OCI-LY3 (cell line): ENCODE results near the gene ALDH1B1.

Experiments
- H2AFZ ChIP-seq: fragments of 200-600, 300-600 bp; shearing (Covaris generic); 2 replicates; pipeline ENCODE4 v1.6.0; 2014; ENCODE audit warnings: antibody characterized with exemption, low read depth, low read length
- H3K27ac ChIP-seq: fragments of 200-600, 300-600 bp; sonication (generic); 2 replicates; pipeline ENCODE4 v1.5.1; 2014; ENCODE audit warnings: mild to moderate bottlenecking, low read length, moderate library complexity, mixed read lengths
- H3K27me3 ChIP-seq: fragments of 200-600, 300-600 bp; sonication (generic); 2 replicates; pipeline ENCODE4 v1.6.1; 2014; ENCODE audit warnings: low read depth, low read length, mixed read lengths
- H3K36me3 ChIP-seq: fragments of 200-600, 300-600 bp; sonication (generic); replicated peaks from 2 replicates; pipeline ENCODE3; 2014; ENCODE audit warnings: low read depth, low read length, mixed read lengths
- H3K4me1 ChIP-seq: fragments of 300-600, 200-600 bp; sonication (generic); 2 replicates; pipeline ENCODE4 v1.6.1; 2014; ENCODE audit warnings: low read length, mixed read lengths
- H3K4me2 ChIP-seq: fragments of 200-600, 300-600 bp; sonication (generic); 2 replicates; pipeline ENCODE4 v1.6.1; 2014; ENCODE audit warnings: low read length, mixed read lengths
- H3K4me3 ChIP-seq: fragments of 300-600, 200-600 bp; sonication (generic); 2 replicates; pipeline ENCODE4 v1.5.1; 2014; ENCODE audit warnings: antibody characterized with exemption, mild to moderate bottlenecking, low read length, moderate library complexity
- H3K79me2 ChIP-seq: fragments of 300-600, 200-600 bp; shearing (Covaris generic); 2 replicates; pipeline ENCODE4 v1.6.1; 2014; ENCODE audit warnings: mild to moderate bottlenecking, low read length, mixed read lengths
- H3K9ac ChIP-seq: fragments of 300-600, 200-600 bp; shearing (Covaris generic); 2 replicates; pipeline ENCODE4 v1.6.0; 2014; ENCODE audit warnings: mild to moderate bottlenecking, low read length, moderate library complexity
- H3K9me3 ChIP-seq: fragments of 200-600, 300-600 bp; shearing (Covaris generic); 2 replicates; pipeline ENCODE4 v1.6.1; 2014; ENCODE audit warnings: low read length, mixed read lengths; ENCODE audit not compliant: insufficient read depth
- H4K20me1 ChIP-seq: fragments of 200-600, 300-600 bp; sonication (generic); 2 replicates; pipeline ENCODE4 v1.6.1; 2016; ENCODE audit warnings: low read length, mixed read lengths; ENCODE audit not compliant: insufficient read depth
- EZH2phosphoT487 ChIP-seq: fragments of 200-600 bp; shearing (Covaris generic); IDR thresholded peaks from 2 replicates; pipeline ENCODE4 v1.6.1; 2018; ENCODE audit warnings: antibody characterized with exemption, mixed run types, low read depth
- TF ChIP-seq, protein P1 (sequence below): fragments of 200-600, 300-600 bp; sonication (generic); IDR thresholded peaks from 2 replicates; pipeline ENCODE4 v1.5.1; 2014; ENCODE audit warnings: antibody characterized with exemption, low read length, low read depth

The ALDH1B1 gene

GRCh38 chr9:38392235-38393127 is at the start of gene ALDH1B1:
Gene ALDH1B1, plus strand, starts transcription at chr9:38392702. Its CDS starts 3,047 bp downstream, at chr9:38395749.
- Histone ChIP-seq H3K27ac (peak within 1 kb of the TSS; percentile 42), H3K4me2 (peak within 1 kb of the TSS; percentile 99), H3K4me1 (peaks cover 10% of the 10 kb centered on the region), H3K9ac (peak within 1 kb of the TSS; percentile 94), H3K9me3 (no peaks in the 10 kb centered on the region), H3K27me3 (no peaks in the 10 kb centered on the region), H3K4me3 (peak within 1 kb of the TSS; percentile 94), H3K36me3 (peaks cover 24% of the 10 kb centered on the region), H2AFZ (peak within 1 kb of the TSS; percentile 96), H4K20me1 (no peaks in the 10 kb centered on the region), H3K79me2 (peaks cover 28% of the 10 kb centered on the region)
- TF ChIP-seq, protein P1, sequence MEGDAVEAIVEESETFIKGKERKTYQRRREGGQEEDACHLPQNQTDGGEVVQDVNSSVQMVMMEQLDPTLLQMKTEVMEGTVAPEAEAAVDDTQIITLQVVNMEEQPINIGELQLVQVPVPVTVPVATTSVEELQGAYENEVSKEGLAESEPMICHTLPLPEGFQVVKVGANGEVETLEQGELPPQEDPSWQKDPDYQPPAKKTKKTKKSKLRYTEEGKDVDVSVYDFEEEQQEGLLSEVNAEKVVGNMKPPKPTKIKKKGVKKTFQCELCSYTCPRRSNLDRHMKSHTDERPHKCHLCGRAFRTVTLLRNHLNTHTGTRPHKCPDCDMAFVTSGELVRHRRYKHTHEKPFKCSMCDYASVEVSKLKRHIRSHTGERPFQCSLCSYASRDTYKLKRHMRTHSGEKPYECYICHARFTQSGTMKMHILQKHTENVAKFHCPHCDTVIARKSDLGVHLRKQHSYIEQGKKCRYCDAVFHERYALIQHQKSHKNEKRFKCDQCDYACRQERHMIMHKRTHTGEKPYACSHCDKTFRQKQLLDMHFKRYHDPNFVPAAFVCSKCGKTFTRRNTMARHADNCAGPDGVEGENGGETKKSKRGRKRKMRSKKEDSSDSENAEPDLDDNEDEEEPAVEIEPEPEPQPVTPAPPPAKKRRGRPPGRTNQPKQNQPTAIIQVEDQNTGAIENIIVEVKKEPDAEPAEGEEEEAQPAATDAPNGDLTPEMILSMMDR = peak; percentile 33
- no peak for TF ChIP-seq EZH2phosphoT487

DNA sequence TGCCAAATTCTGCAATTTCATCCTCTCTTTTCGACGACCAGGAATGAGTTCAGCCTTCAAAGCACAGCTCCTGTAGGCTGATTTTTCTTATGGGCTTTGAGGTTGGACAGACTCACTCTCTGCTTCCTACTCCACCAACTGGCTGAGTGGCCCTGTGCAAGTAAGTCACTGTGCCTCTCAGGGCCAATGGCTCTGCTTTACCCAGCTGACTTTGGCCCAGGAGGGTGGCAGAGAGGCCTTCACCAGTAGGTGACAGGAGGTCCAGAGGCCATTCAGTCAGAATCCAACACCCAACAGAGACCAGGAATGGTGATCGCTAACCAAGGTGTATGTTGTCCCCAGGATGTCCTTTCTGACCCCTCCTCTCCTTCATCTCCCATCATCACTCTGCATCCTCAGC is 49.5 kb upstream of the ALDH1B1 start:
- no peak for TF ChIP-seq EZH2phosphoT487
- TF ChIP-seq, protein P1 = no peak
- Histone ChIP-seq H3K4me1 (peaks cover 3% of the 10 kb centered on the region; the same call in 1 of the 2 replicates), H3K79me2 (no peaks in the 10 kb centered on the region), H3K4me3 (no peak overlapping the region), H3K36me3 (no peaks in the 10 kb centered on the region), H3K27ac (no peak overlapping the region), H3K27me3 (no peaks in the 10 kb centered on the region), H2AFZ (no peak overlapping the region), H4K20me1 (no peaks in the 10 kb centered on the region), H3K4me2 (no peak overlapping the region), H3K9me3 (no peaks in the 10 kb centered on the region), H3K9ac (no peak overlapping the region)

DNA sequence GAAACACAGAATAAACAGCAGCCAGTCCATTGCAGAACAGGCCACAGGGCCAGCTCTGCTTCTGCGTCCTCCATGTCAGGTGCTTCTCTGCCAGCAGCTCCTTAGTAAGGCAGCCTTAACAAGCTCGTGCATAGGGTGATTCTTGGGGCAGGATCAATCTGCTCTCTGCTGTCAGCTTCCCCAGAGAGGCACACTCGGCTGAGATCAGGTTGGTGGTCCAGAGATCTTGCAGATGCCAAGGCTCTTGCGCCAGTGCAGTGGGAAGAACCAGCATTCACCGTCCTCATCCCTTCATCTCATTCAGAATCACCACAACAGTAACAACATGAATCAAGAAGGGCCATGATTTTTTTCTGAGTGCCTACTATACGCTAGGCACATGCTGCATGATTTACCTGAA is 49.0 kb upstream of the ALDH1B1 start:
- Histone ChIP-seq H4K20me1 (no peaks in the 10 kb centered on the region), H3K36me3 (no peaks in the 10 kb centered on the region), H3K27me3 (no peaks in the 10 kb centered on the region), H3K9me3 (no peaks in the 10 kb centered on the region), H3K4me2 (no peak overlapping the region), H3K27ac (no peak overlapping the region), H3K9ac (no peak overlapping the region), H3K4me1 (peaks cover 3% of the 10 kb centered on the region; the same call in 1 of the 2 replicates), H3K4me3 (no peak overlapping the region), H3K79me2 (no peaks in the 10 kb centered on the region), H2AFZ (no peak overlapping the region)
- no peak for TF ChIP-seq EZH2phosphoT487
- TF ChIP-seq, protein P1 = no peak

DNA sequence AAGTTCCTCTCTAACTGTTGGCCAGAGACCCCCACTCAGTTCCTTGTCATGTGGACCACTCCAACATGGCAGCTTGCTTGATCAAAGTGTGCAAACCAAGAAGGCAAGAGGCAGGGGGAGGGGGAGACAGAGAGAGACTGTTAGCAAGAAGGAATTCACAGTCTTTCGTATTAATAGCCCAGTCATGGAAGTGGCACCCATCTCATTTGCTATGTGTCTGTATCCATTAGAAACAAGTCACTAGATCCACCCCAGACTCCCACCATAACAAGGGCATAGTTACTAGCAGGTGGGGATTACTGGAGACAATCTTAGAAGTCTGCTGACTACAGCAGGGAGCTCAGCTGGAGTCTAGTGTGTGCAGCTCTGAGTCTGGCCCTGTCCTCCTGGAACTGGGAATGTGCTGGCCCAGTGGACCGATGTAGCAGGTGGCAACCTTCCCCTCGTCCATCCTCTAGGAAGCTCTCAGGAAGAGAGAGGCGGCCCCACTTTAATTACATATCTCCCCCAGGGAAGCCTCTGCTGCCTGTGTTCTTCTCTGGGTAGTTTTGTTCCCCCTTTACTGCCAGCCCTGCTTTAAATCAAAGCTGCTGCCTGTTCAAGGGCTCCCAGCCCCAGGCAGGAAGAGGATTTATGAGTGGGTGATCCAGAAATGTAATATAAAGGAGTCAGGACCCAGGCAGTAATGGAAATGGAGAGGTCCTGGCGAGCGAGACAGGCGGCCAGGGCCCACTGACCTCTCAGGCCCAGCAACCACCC is 47.8 kb upstream of the ALDH1B1 start:
- Histone ChIP-seq H3K36me3 (no peaks in the 10 kb centered on the region), H3K9me3 (no peaks in the 10 kb centered on the region), H3K27me3 (no peaks in the 10 kb centered on the region), H3K4me3 (no peak overlapping the region), H3K4me2 (no peak overlapping the region), H3K79me2 (no peaks in the 10 kb centered on the region), H3K27ac (no peak overlapping the region), H2AFZ (no peak overlapping the region), H4K20me1 (no peaks in the 10 kb centered on the region), H3K9ac (no peak overlapping the region), H3K4me1 (no peaks in the 10 kb centered on the region)
- TF ChIP-seq, protein P1 = no peak
- no peak for TF ChIP-seq EZH2phosphoT487
